GM23338 (cell line): Measurements from ENCODE around the gene CD7. TPM values are rescaled to one million over a fixed set of nuclear protein-coding genes. Genes with fewer than 3 reads are reported as not detected.

Experiments used
- ATAC-seq: fragments of 200-7000 bp; cut with Tn5 transposase; 3 replicates; pipeline ENCODE4 v1.9.1; 2020
- DNase-seq: peaks from one replicate; pipeline ENCODE4 v3.0.0-alpha.2; 2015; ENCODE audit warnings: low spot score
- H2AFZ ChIP-seq: fragments of 200-600 bp; sonication (generic); 2 replicates; pipeline ENCODE4 v1.8.0; 2016; ENCODE audit warnings: antibody characterized with exemption, mild to moderate bottlenecking, moderate library complexity
- H3F3A ChIP-seq: fragments of 200-600 bp; sonication (generic); replicated peaks from 2 replicates; pipeline ENCODE4 v1.8.0; 2017; ENCODE audit warnings: antibody characterized with exemption, mixed run types, low read depth
- H3K27ac ChIP-seq: fragments of 200-600 bp; sonication (generic); 2 replicates; pipeline ENCODE4 v1.6.1; 2016; ENCODE audit warnings: low read depth
- H3K27me3 ChIP-seq: fragments of 200-600 bp; sonication (generic); 2 replicates; pipeline ENCODE4 v1.8.0; 2016; ENCODE audit warnings: mild to moderate bottlenecking, mixed run types, moderate library complexity; ENCODE audit not compliant: insufficient read depth
- H3K36me3 ChIP-seq: fragments of 200-600 bp; sonication (generic); 2 replicates; pipeline ENCODE4 v1.8.0; 2016; ENCODE audit warnings: mild to moderate bottlenecking; ENCODE audit not compliant: insufficient read depth
- H3K4me1 ChIP-seq: fragments of 200-600 bp; sonication (generic); 2 replicates; pipeline ENCODE4 v1.8.0; 2016; ENCODE audit warnings: mild to moderate bottlenecking, moderate library complexity; ENCODE audit not compliant: insufficient read depth
- H3K4me2 ChIP-seq: fragments of 200-600 bp; sonication (generic); 2 replicates; pipeline ENCODE4 v1.7.1; 2017; ENCODE audit warnings: mixed run types
- H3K4me3 ChIP-seq: fragments of 200-600 bp; sonication (generic); 2 replicates; pipeline ENCODE4 v1.6.1; 2016; ENCODE audit warnings: mixed run types
- H3K79me2 ChIP-seq: fragments of 200-600 bp; sonication (generic); replicated peaks from 2 replicates; pipeline ENCODE4 v1.8.0; 2017; ENCODE audit warnings: mild to moderate bottlenecking; ENCODE audit not compliant: insufficient read depth
- H3K9me2 ChIP-seq: fragments of 200-600 bp; sonication (generic); 2 replicates; pipeline ENCODE4 v1.8.0; 2017; ENCODE audit not compliant: insufficient read depth
- H4K20me1 ChIP-seq: fragments of 200-600 bp; sonication (generic); replicated peaks from 2 replicates; pipeline ENCODE4 v1.8.0; 2017; ENCODE audit warnings: mild to moderate bottlenecking; ENCODE audit not compliant: insufficient read depth
- H3K27ac Mint-ChIP-seq: 2 replicates; pipeline ENCODE4 v1.8.0; 2020; ENCODE audit warnings: inconsistent platforms, mild to moderate bottlenecking, moderate library complexity, mixed read lengths
- H3K27me3 Mint-ChIP-seq: 3 replicates; pipeline ENCODE4 v1.8.0; 2022; ENCODE audit warnings: low read depth, mild to moderate bottlenecking, moderate library complexity, mixed read lengths, inconsistent platforms; ENCODE audit not compliant: insufficient read depth, poor library complexity
- H3K36me3 Mint-ChIP-seq: 3 replicates; pipeline ENCODE4 v1.8.0; 2021; ENCODE audit warnings: low read depth, mild to moderate bottlenecking, inconsistent platforms, moderate library complexity, mixed read lengths
- H3K4me1 Mint-ChIP-seq: 3 replicates; pipeline ENCODE4 v1.8.0; 2020; ENCODE audit warnings: mild to moderate bottlenecking, inconsistent platforms, mixed read lengths
- H3K4me3 Mint-ChIP-seq: 3 replicates; pipeline ENCODE4 v1.8.0; 2021; ENCODE audit warnings: moderate library complexity, mild to moderate bottlenecking, inconsistent platforms, mixed read lengths
- H3K9me3 Mint-ChIP-seq: 3 replicates; pipeline ENCODE4 v1.8.0; 2020; ENCODE audit warnings: moderate library complexity, mild to moderate bottlenecking, inconsistent platforms, mixed read lengths
- CREB1 ChIP-seq: fragments of 250-450 bp; sonication (Bioruptor Pico); IDR thresholded peaks from 2 replicates; pipeline ENCODE4 v1.5.0; 2020; ENCODE audit warnings: low read depth, mild to moderate bottlenecking, moderate library complexity
- EZH2 ChIP-seq: fragments of 200-600 bp; sonication (generic); IDR thresholded peaks from one replicate; pipeline ENCODE4 v1.8.0; 2017; ENCODE audit warnings: antibody characterized with exemption, mild to moderate bottlenecking, low read depth; ENCODE audit not compliant: unreplicated experiment
- JUNB ChIP-seq: IDR thresholded peaks from one replicate; pipeline ENCODE4 v1.6.1; 2016; ENCODE audit warnings: antibody characterized with exemption; ENCODE audit not compliant: unreplicated experiment
- POLR2AphosphoS5 ChIP-seq: IDR thresholded peaks from 2 replicates; pipeline ENCODE4 v1.6.1; 2016; ENCODE audit warnings: antibody characterized with exemption, low read depth
- REST ChIP-seq: IDR thresholded peaks from one replicate; pipeline ENCODE4 v1.6.1; 2018; ENCODE audit warnings: antibody characterized with exemption; ENCODE audit not compliant: unreplicated experiment
- STAT1 ChIP-seq: IDR thresholded peaks from one replicate; pipeline ENCODE4 v1.6.1; 2016; ENCODE audit warnings: antibody characterized with exemption; ENCODE audit not compliant: unreplicated experiment
- ZNF114 ChIP-seq: fragments of 250-450 bp; sonication (Bioruptor Pico); IDR thresholded peaks from 2 replicates; pipeline ENCODE4 v1.5.0; 2020; ENCODE audit warnings: mild to moderate bottlenecking, moderate library complexity
- ZNF331 ChIP-seq: fragments of 250-450 bp; sonication (Bioruptor Pico); IDR thresholded peaks from 2 replicates; pipeline ENCODE4 v1.5.0; 2020; ENCODE audit warnings: low read depth, mild to moderate bottlenecking, moderate library complexity
- ZNF462 ChIP-seq: fragments of 250-450 bp; sonication (Bioruptor Pico); IDR thresholded peaks from 2 replicates; pipeline ENCODE4 v1.5.0; 2020; ENCODE audit warnings: mild to moderate bottlenecking, moderate library complexity
- polyA plus RNA-seq: library from polyadenylated mRNA; unstranded; fragments of >200 nt; fragmentation: Nextera tagmentation; extraction: Ambion mirVana; gene quantifications from 2 replicates; pipeline ENCODE4 v1.2.1, GENCODE V29; 2016
- total RNA-seq: library from RNA; depleted of rRNA; stranded (reverse); fragments of >200 nt; shearing (Covaris generic); gene quantifications from 2 replicates; pipeline ENCODE4 v1.2.3, GENCODE V29; 2014

CD7 gene
- total and polyA plus RNA-seq, 2 experiments from 2014 or later: 0.42 to 0.44 TPM

- TF ChIP-seq ZNF462: no peak
Observed at GRCh38 chr17:82285141-82285540, 32.3 kb downstream of the CD7 start (continued).

- Histone ChIP-seq H3K27ac (no peak overlapping the region), H3K4me1 (peaks cover 2% of the 10 kb centered on the region; the same call in 1 of the 2 replicates), H3K79me2 (no peaks in the 10 kb centered on the region), H3K4me3 (no peak overlapping the region), H4K20me1 (0 out of 2 replicates have a peak, but pooled peaks cover 5% of the 10 kb centered on the region), H3K4me2 (no peak overlapping the region), H3K27me3 (no peaks in the 10 kb centered on the region), H2AFZ (no peak overlapping the region), H3K9me2 (no peaks in the 10 kb centered on the region), H3K36me3 (no peaks in the 10 kb centered on the region), H3F3A (0 out of 2 replicates have a peak, but pooled peaks cover 3% of the 10 kb centered on the region)
- H3K9me3 Mint-ChIP-seq: no peaks in the 10 kb centered on the region; the same call in 2 of the 3 replicates
- no peak overlapping the region for H3K27ac Mint-ChIP-seq
- no peaks in the 10 kb centered on the region; the same call in 2 of the 3 replicates for H3K36me3 Mint-ChIP-seq
- peaks cover 13% of the 10 kb centered on the region for H3K27me3 Mint-ChIP-seq
- no peak for ATAC-seq
- DNase-seq: no peak
- H3K4me1 Mint-ChIP-seq: peaks cover 15% of the 10 kb centered on the region
- H3K4me3 Mint-ChIP-seq: no peak overlapping the region
- TF ChIP-seq ZNF331 (CRISPR knock-in tag): no peak
- no peak for TF ChIP-seq JUNB
- TF ChIP-seq REST: no peak
- TF ChIP-seq ZNF114 (CRISPR knock-in tag): no peak
- TF ChIP-seq STAT1: no peak
- no peak for TF ChIP-seq EZH2
- TF ChIP-seq CREB1: no peak
- TF ChIP-seq POLR2AphosphoS5: no peak
Observed at GRCh38 chr17:82283208-82283749, 34.1 kb downstream of the CD7 start.
